Gastrocnemius medialis (tissue), 4 donors: ENCODE results near the gene ZC3HAV1L.

Experiments
- POLR2A ChIP-seq, 2 donors: fragments of 450-650 bp; IDR thresholded peaks; one replicate each; pipeline ENCODE4 v1.6.1; 2017; ENCODE audit warnings: antibody characterized with exemption in 2 of 2, mild to moderate bottlenecking in 2 of 2, moderate library complexity in 2 of 2
- TF ChIP-seq, protein P1 (sequence below), 5 experiments: fragments of 450-650 bp in 3 of 5; fragments of 200-600 bp in 2 of 5; sonication (generic) in 2 of 5; IDR thresholded peaks in 4 of 5; conservative IDR thresholded peaks in 1 of 5; 1 replicate in 4 of 5; 2 replicates in 1 of 5; pipeline ENCODE4 v1.5.1; 2016 to 2019; ENCODE audit warnings: antibody characterized with exemption in 5 of 5, mild to moderate bottlenecking in 3 of 5, moderate library complexity in 3 of 5

- TF ChIP-seq, protein P1, sequence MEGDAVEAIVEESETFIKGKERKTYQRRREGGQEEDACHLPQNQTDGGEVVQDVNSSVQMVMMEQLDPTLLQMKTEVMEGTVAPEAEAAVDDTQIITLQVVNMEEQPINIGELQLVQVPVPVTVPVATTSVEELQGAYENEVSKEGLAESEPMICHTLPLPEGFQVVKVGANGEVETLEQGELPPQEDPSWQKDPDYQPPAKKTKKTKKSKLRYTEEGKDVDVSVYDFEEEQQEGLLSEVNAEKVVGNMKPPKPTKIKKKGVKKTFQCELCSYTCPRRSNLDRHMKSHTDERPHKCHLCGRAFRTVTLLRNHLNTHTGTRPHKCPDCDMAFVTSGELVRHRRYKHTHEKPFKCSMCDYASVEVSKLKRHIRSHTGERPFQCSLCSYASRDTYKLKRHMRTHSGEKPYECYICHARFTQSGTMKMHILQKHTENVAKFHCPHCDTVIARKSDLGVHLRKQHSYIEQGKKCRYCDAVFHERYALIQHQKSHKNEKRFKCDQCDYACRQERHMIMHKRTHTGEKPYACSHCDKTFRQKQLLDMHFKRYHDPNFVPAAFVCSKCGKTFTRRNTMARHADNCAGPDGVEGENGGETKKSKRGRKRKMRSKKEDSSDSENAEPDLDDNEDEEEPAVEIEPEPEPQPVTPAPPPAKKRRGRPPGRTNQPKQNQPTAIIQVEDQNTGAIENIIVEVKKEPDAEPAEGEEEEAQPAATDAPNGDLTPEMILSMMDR (IDR thresholded peaks at IDR 0.05 in 4 of 5, conservative IDR thresholded peaks at IDR 0.05 in 1 of 5), result no peak
- no peak for TF ChIP-seq POLR2A (IDR thresholded peaks at IDR 0.05)
Measured at GRCh38 chr7:139058943-139059342, 23.1 kb upstream of the ZC3HAV1L start.
